Measurements from ENCODE around the gene CNKSR3.

Gene CNKSR3

GRCh38 chr6:154377726-154378125 is 132.8 kb downstream of the CNKSR3 start:
- no peak for DNase-seq

DNA sequence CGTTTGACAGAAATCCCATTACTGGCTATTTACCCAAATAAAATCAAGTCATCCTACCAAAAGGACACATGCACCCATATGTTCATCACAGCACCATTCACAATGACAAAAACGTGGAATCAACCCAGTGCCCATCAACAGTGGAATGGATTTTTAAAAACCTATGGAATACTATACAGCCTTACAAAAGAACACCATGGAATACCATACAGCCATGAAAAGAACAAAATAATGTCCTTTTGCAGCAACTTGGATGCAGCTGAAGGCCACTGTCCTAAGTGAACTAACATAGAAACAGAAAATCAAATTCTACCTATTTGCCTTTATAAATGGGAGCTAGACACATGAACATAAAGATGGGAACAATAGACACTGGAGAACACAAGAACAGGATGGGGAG is 136.5 kb downstream of the CNKSR3 start:
- no peak for DNase-seq

DNA sequence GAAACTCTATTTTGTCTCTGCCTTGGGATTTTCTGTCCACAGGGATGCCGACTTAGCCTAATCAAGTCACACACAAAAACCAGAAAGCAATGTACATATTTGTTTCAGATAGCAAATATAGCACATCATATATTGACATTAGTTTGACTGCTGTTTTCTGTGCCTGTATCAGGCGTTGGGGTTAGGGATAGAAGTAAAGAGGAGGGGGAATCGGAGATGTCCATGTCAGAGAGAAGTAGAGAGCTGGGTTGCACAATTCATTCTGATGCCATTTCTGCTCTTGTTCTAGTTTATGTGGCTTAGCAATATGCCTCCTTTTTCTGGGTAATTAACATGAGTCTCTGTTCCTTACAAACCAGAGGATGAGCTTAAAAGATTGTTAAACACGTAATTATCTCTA is 139.2 kb downstream of the CNKSR3 start:
- DNase-seq = no peak

GRCh38 chr6:154370545-154370944 is 139.9 kb downstream of the CNKSR3 start:
- DNase-seq = peak; percentile 50

- no peak for DNase-seq
These were observed 142.4 kb downstream of the CNKSR3 start for GRCh38 chr6:154367839-154368695.

DNA sequence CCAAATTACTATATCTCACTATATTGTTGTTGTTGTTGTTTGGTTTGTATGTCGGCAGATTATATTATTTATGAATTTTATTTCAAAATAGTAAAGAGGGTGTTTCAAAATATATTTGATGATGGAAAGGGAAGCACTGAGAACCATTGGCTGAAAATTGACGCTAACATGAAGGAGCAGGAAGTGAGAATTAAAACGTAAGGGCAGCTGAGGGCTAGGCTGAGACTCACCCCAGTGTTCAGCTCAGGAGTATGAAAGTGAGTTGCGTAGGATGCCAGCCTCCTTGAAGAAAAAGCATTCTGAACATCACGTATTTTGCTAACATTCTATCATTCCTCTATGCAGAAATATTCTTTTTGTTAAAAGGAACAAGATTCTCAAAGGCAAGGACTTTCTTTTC is 143.1 kb downstream of the CNKSR3 start:
- no peak for DNase-seq

DNA sequence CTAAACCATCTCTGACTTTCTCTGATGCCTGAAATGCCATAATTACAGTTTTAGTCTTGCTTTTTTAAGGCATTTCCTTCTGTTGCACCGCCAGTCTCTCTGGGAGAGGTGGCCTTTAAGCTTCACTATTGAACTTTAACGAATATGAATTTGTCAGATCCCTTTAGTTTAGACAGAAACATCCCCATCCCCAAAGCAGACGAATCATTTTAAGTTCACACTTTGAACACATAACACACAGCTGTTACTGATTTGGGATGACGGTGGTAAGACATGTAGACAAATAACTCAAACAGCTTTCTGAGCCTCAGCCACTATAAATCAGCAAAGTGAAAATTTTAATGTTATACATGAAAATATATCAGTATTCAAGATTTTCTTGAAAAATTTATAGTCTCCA is 146.7 kb downstream of the CNKSR3 start:
- DNase-seq = peak; percentile 61

DNA sequence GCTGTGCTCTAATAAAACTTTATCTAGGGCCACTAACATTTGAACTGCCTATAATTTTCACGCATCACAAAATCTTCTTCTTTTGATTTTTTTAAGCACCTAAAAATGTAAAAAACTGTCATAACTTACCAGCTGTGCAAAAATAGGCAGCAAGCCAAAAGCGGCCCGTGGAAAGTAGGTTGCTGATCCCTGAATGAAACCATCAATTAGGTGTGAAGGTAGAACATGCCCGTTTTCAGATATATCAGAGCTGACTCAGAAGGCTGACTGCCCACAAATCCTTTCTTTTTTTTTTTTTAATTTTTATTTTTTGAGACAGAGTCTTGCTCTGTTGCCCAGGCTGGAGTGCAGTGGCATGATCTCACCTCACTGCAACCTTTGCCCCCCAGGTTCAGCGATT is 149.0 kb downstream of the CNKSR3 start:
- no peak for DNase-seq

GRCh38 chr6:154360476-154360875 is 150.0 kb downstream of the CNKSR3 start:
- DNase-seq = no peak

DNA sequence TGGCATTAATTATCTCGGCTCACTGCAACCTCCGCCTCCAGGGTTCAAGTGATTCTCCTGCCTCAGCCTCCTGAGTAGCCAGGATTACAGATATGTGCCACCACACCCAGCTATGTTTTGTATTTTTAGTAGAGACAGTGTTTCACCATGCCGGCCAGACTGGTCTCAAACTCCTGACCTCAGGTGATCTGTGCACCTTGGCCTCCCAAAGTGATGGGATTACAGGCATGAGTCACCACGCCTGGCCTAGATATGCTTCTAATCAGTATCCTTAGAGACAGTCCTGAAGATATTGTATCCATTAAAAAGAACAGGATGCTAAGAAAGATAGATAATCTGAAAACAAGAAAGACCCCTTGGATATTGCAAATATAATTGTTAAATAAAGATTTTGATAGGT is 150.8 kb downstream of the CNKSR3 start:
- no peak for DNase-seq

GRCh38 chr6:154359161-154359574 is 151.3 kb downstream of the CNKSR3 start:
- peak; percentile 13 for DNase-seq

DNA sequence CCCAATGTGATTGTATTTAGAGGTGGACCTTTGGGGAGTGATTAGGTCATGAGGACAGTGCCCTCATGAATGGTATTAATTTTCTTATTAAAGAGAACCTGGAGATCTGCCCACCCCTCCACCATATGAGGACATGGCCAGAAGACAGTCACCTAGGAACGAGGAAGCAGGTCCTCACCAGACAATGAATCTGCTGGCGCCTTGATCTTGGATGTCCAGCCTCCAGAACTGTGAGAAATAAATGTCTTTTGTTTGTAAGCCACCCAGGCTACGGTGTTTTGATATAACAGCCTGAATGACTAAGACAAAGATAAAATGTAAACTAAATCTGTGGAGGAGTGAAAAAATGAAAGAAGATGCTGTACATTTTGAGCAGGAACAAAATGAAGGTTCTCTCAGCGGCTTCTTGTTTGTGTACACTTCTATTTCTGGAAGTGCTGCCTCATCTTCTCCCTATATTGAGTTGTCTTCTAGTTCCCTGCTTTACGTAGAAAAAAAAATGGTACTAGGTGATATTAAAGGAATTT is 152.4 kb downstream of the CNKSR3 start:
- no peak for DNase-seq

DNA sequence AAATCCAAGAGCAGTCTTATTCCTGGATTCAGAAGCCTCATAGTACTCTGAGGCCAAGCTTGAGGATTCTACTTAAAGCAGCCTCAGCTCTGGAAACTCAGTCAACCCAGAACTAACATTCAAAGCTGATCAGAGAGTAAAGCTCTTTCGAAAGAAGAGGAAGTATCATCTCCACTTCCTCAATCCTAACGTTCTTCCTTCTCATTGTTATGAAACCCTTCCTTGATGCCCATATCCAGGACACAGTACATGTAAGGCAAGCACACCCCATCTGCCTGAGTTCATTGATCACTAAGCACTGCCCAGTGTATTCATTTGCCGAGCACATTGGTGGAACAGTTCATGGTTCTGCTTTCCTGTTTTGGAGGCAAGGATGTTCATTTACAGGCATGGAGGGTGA is 153.8 kb downstream of the CNKSR3 start, which contains the start of gene IPCEF1:
Gene IPCEF1, minus strand, starts transcription at position 114 of the 400 bp plus-strand sequence. CDS start 90,856 bp downstream, outside the sequence.
- DNase-seq = no peak

GRCh38 chr6:154356113-154356512 is 154.4 kb downstream of the CNKSR3 start:
- no peak for DNase-seq

DNA sequence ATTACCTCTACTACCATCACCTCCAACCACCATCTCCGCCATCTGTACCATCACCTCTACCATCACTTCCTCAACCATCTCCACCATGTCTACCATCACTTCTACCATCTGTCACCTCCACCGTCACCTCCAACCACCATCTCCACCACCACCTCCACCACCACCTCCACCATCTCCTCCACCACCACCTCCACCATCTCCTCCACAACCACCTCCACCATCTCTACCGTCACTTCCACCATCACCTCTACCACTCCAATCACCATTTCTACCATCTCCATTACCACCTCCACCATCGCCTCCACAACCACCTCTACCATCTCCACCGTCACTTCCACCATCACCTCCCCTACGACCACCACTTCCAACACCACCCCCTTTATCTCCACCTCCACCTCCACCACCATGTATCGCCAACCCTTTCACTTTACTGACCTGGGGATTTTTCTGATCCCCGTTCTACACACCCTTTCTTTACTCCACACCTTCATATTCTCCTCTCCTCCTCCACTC is 156.2 kb downstream of the CNKSR3 start:
- DNase-seq = no peak

DNA sequence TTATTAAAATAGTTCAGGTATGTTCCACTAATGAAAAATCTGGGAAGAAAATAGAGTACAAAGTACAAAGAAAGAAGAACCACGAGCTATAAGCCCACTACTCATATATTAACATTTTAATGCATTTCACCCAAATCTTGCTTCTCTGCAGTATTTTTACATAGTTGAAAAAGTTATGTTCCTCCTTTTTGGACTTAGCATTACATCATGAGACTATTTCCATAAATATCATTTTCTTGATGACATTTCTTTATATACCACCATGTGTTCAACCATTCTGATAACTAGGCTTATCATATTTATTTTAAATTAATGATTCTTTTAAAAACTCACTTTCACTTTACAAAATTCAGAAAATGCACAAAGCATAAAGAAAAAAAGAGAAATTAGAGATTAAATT is 156.9 kb downstream of the CNKSR3 start:
- DNase-seq = no peak

- no peak for DNase-seq
These were observed 157.4 kb downstream of the CNKSR3 start for GRCh38 chr6:154352898-154353585.

GRCh38 chr6:154350293-154350692 is 160.2 kb downstream of the CNKSR3 start:
- DNase-seq = peak; percentile 18

- DNase-seq = no peak
These were observed 162.5 kb downstream of the CNKSR3 start for GRCh38 chr6:154347981-154348380.

GRCh38 chr6:154345811-154346210 is 164.7 kb downstream of the CNKSR3 start:
- DNase-seq = no peak

- DNase-seq = peak; percentile 51
These were observed 166.8 kb downstream of the CNKSR3 start for GRCh38 chr6:154343473-154344308.

GRCh38 chr6:154341871-154342270 is 168.6 kb downstream of the CNKSR3 start:
- DNase-seq = peak; percentile 38

GRCh38 chr6:154341336-154341735 is 169.1 kb downstream of the CNKSR3 start:
- DNase-seq = no peak

All from fibroblast of upper back skin (primary cell).